Stomach (tissue), 9 donors: ENCODE measurements around the gene MOB3B. TPM values are rescaled to one million over a fixed set of nuclear protein-coding genes. Genes with fewer than 3 reads are reported as not detected.
"Not testable (repeated sequence)": the region's sequence is repeated elsewhere in the genome, so short reads cannot be mapped to it uniquely, and the experiment has no call there.

Source experiments
- DNase-seq, 2 donors: peaks; one replicate each; pipeline versions ENCODE4 v3.0.0 to v3.0.0-alpha.2; 2013 to 2019
- H3K27ac ChIP-seq, 5 donors: fragments of 200-600 bp in 4 of 5; sonication (generic) in 4 of 5; one replicate each; pipeline ENCODE4 v1.5.1; 2013 to 2019; ENCODE audit warnings: mild to moderate bottlenecking in 1 of 5, moderate library complexity in 1 of 5
- H3K27me3 ChIP-seq, 3 donors: fragments of 200-600 bp; sonication (generic); one replicate each; pipeline ENCODE4 v1.5.1; 2017 to 2019; ENCODE audit warnings: mixed run types in 1 of 3
- H3K36me3 ChIP-seq, 4 donors: fragments of 200-600 bp; sonication (generic); 1 replicate in 3 of 4; 2 replicates in 1 of 4; pipeline ENCODE4 v1.5.1; 2016 to 2019
- H3K4me1 ChIP-seq, 4 donors: fragments of 200-600 bp; sonication (generic); one replicate each; pipeline ENCODE4 v1.5.1; 2016 to 2019
- H3K4me3 ChIP-seq, 4 donors: fragments of 200-600 bp; sonication (generic) in 3 of 4; one replicate each; pipeline ENCODE4 v1.5.1; 2016 to 2019; ENCODE audit warnings: mild to moderate bottlenecking in 1 of 4
- H3K9me3 ChIP-seq, 4 donors: fragments of 200-600 bp; sonication (generic); one replicate each; pipeline ENCODE4 v1.5.1; 2016 to 2019
- EP300 ChIP-seq: sonication (generic); formaldehyde crosslinking; IDR thresholded peaks from one replicate; pipeline ENCODE4 v1.6.1; 2017; ENCODE audit warnings: antibody characterized with exemption
- POLR2A ChIP-seq, 4 donors: fragments of 450-650 bp; IDR thresholded peaks; one replicate each; pipeline ENCODE4 v1.6.1; 2016; ENCODE audit warnings: antibody characterized with exemption in 4 of 4, control low read depth in 2 of 4, mild to moderate bottlenecking in 1 of 4, moderate library complexity in 1 of 4
- POLR2AphosphoS5 ChIP-seq, 3 donors: sonication (generic); formaldehyde crosslinking; IDR thresholded peaks; one replicate each; pipeline ENCODE4 v1.6.1; 2016; ENCODE audit warnings: antibody characterized with exemption in 3 of 3
- WGBS, 5 donors: extraction: QIAGEN DNeasy Blood & Tissue Kit in 3 of 5; methylation state at CpG; one replicate each; pipeline versions ENCODE4 v1.1.5 to v1.1.7; 2013 to 2018; 5-methylcytosine and 5-hydroxymethylcytosine counted together
- intact Hi-C: fragments of 100-400 bp; cut with DNase I; formaldehyde crosslinking; loops from one replicate; pipeline ENCODE4 v1.15.1; 2023; ENCODE audit warnings: low total_unique reads
- polyA plus RNA-seq, 3 donors: library from polyadenylated mRNA; stranded (reverse); fragments of 200-250 nt; gene quantifications; one replicate each; pipeline ENCODE4 v1.2.3, GENCODE V29; 2013
- total RNA-seq, 5 donors: library from RNA; depleted of rRNA; stranded (reverse); fragments of >200 nt; gene quantifications; one replicate each; pipeline versions ENCODE4 v1.1.0 to v1.2.3, GENCODE V29; 2014 to 2016
- TF ChIP-seq, protein P1 (sequence below), 7 experiments: fragments of 450-650 bp in 4 of 7; fragments of 200-600 bp in 3 of 7; sonication (generic) in 3 of 7; IDR thresholded peaks; one replicate each; pipeline ENCODE4 v1.5.1; 2016 to 2019; ENCODE audit warnings: antibody characterized with exemption in 7 of 7, control low read depth in 2 of 7, mild to moderate bottlenecking in 1 of 7
- donor health status: healthy with polysubstance abuse.
- donor health status: Bipolar disorder and iron deficiency.
- donor health status: healthy.

The MOB3B gene
- total and polyA plus RNA-seq, 8 donors, result 4.0 to 32.7 (median 9.7) TPM

DNA sequence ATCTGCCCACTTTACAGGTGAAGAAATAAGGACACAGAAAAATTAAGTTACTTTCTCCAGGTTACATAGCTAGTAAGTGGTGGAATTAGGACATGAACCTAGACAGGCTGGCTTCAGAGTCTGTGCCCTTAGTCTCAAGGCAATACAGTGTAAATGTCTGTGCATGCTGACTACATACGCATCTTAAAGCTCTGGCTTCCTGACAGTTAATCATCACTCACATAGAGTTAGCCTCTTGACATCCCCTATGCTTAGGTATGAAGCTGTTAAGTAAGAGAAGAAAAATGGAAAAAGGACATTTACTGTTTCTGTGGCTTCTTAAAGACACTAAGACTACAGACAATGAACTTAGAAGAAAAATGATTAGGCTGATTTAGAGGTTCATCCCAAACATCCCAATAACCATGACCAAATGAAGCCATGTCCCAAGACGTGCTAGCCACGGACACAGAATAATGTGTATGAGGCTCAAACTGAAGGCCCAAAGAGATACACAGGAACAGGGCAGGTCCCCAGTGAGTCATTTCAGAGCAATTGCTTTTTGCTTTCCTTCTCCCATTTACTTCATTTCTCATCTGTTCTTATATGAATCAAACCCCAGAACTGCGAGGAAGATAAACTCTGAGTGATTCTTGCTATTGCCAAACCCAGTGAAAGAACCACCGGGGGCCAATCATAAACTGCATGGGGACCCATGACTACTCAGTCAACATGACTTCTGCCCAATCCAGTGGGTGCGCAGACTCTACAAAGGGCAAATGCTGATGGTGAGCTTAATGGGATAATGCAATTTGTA lies 105.5 kb downstream of the MOB3B start:
- Histone ChIP-seq H3K4me3 (no peak overlapping the region), H3K36me3 (peaks cover 0 to 4% (median 0%) of the 10 kb centered on the region in 4 donors), H3K4me1 (peaks cover 12 to 24% (median 21%) of the 10 kb centered on the region in 4 donors), H3K27me3 (no peaks in the 10 kb centered on the region), H3K9me3 (no peaks in the 10 kb centered on the region), H3K27ac (no peak overlapping the region)
- no peak for DNase-seq
- 91 to 95% (median 93%) methylated on average over 6 of the region's 6 CpGs for WGBS, 5 donors
- intact Hi-C loops, result no loop called here
- TF ChIP-seq EP300 (no peak), POLR2AphosphoS5 (IDR thresholded peaks at IDR 0.05) (no peak), POLR2A (IDR thresholded peaks at IDR 0.05) (no peak)
- TF ChIP-seq, protein P1, sequence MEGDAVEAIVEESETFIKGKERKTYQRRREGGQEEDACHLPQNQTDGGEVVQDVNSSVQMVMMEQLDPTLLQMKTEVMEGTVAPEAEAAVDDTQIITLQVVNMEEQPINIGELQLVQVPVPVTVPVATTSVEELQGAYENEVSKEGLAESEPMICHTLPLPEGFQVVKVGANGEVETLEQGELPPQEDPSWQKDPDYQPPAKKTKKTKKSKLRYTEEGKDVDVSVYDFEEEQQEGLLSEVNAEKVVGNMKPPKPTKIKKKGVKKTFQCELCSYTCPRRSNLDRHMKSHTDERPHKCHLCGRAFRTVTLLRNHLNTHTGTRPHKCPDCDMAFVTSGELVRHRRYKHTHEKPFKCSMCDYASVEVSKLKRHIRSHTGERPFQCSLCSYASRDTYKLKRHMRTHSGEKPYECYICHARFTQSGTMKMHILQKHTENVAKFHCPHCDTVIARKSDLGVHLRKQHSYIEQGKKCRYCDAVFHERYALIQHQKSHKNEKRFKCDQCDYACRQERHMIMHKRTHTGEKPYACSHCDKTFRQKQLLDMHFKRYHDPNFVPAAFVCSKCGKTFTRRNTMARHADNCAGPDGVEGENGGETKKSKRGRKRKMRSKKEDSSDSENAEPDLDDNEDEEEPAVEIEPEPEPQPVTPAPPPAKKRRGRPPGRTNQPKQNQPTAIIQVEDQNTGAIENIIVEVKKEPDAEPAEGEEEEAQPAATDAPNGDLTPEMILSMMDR (IDR thresholded peaks at IDR 0.05), result no peak

DNA sequence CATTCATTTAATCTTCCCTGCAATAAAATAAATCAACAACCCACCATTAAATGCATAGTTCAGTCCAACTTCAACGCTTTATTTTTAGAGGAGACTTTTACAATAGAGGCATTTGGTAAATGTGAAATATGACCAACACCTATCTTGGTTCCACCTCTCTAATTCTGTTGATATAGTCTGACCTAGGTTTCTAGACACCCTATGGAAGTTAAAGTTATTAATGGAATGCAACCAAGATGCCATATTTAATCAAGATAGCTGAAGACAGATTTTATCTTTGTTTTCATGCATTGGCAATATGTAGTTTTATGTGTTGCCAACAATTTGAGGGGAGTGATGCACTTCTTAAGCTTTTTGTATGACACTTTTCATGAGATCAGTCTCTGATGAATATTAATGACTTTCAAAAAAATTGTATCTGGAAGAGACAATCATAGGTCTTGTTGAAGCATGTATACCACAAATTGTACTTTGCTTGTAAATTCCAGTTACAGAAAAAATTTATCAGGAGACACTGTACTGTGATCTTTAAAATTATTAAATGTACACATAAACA lies 107.3 kb downstream of the MOB3B start:
- Histone ChIP-seq H3K36me3 (peaks cover 0 to 4% (median 0%) of the 10 kb centered on the region in 4 donors), H3K4me1 (peaks cover 11 to 22% (median 19%) of the 10 kb centered on the region in 4 donors), H3K9me3 (no peaks in the 10 kb centered on the region), H3K27me3 (no peaks in the 10 kb centered on the region), H3K4me3 (no peak overlapping the region), H3K27ac (no peak overlapping the region)
- 0 to 70% (median 33%) methylated on average over 1 of the region's 1 CpG for WGBS, 5 donors
- TF ChIP-seq POLR2AphosphoS5 (IDR thresholded peaks at IDR 0.05) (no peak), EP300 (no peak), POLR2A (IDR thresholded peaks at IDR 0.05) (no peak)
- TF ChIP-seq, protein P1 (IDR thresholded peaks at IDR 0.05), result no peak
- intact Hi-C loops, result no loop called here
- no peak for DNase-seq

DNA sequence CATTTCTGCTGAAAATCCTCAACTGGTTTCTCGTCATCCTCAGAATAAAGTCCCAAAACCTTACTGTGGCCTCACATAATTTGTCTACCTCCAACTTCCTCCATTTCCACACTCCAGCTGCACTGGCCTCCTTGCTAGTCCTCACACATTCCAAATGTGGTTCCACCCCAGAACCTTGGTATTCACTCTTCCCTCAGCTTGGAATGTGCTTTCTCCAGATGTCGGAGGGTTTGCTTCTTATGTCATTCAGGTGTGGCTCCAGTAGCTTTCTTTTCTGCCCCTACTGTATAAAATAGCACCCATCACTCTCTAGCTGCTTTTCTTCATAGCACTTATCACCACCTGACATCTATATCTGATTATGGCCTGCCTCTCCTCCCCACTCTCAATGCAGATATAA lies 108.0 kb downstream of the MOB3B start:
- 82 to 97% (median 88%) methylated on average over 2 of the region's 2 CpGs for WGBS, 5 donors
- H3K4me1 ChIP-seq, result peaks cover 3 to 14% (median 12%) of the 10 kb centered on the region in 4 donors
- no peaks in the 10 kb centered on the region for H3K9me3 ChIP-seq
- H3K4me3 ChIP-seq, result no peak overlapping the region
- intact Hi-C loops, result no loop called here
- DNase-seq, result no peak
- TF ChIP-seq POLR2AphosphoS5 (IDR thresholded peaks at IDR 0.05) (no peak), POLR2A (IDR thresholded peaks at IDR 0.05) (no peak), EP300 (no peak)
- TF ChIP-seq, protein P1 (IDR thresholded peaks at IDR 0.05), result no peak
- no peaks in the 10 kb centered on the region for H3K27me3 ChIP-seq
- H3K36me3 ChIP-seq, result peaks cover 0 to 4% (median 0%) of the 10 kb centered on the region in 4 donors
- no peak overlapping the region for H3K27ac ChIP-seq

DNA sequence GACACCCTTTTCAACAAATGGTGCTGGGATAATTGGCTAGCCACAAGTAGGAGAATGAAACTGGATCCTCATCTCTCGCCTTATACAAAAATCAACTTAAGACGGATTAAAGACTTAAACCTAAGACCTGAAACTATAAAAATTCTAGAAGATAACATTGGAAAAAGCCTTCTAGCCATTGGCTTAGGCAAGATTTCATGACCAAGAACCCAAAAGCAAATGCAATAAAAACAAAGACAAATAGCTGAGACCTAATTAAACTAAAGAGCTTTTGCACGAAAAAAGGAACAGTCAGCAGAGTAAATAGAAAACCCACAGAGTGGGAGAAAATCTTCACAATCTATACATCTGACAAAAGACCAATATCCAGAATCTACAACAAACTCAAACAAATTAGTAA lies 110.1 kb downstream of the MOB3B start:
- H3K36me3 ChIP-seq, intact Hi-C loops, H3K27ac ChIP-seq, H3K4me3 ChIP-seq, H3K9me3 ChIP-seq, H3K4me1 ChIP-seq, H3K27me3 ChIP-seq, DNase-seq: not testable (repeated sequence)
- WGBS, 5 donors, result 87 to 94% (median 88%) methylated on average over 3 of the region's 3 CpGs
